CD1c-positive myeloid dendritic cell (primary cell): ENCODE measurements around the gene HOXA11.

Source experiments
- DNase-seq: peaks from one replicate; pipeline ENCODE4 v3.0.0-alpha.2; 2016; ENCODE audit errors: extremely low spot score

The HOXA11 gene

DNA sequence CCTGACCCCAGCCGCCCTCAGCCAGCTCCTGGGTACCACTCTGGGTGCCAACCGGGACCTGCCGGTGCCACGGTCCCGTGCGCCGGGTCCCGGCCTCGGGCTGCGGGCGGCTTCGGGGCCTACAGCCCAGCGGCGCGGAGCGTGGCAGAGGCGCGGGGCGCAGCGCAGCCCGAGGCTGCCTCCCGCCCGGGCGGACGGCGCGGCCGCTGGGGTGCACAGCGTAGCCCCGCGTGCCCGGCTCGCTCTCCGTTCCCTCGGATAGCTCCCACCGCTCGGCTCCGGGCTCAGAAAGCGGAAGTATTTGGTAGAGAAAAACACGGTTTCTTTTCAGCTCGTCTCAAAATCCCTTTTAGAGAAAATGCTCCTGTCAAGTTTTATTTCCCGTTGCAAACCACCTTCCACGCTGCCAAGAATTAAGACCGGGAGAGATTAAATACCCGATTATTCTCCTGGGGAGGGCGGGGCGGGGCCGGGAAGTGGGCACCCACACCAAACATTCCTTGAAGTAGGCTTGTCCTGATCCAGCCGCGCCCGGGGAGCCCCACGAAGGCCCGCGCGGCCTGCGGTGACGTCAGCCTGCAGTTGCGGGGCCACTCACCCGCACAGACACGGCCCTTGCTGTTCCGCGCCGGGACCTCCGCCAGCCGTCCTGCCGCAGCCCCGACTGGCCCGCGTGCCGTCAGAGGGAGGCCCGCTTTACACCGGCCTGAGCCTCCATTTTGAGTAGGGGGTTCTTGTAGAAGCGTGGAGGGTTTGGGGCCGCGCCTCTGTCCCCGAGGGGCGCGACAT is 7.7 kb upstream of the HOXA11 start:
- DNase-seq, result peak; percentile 79

DNA sequence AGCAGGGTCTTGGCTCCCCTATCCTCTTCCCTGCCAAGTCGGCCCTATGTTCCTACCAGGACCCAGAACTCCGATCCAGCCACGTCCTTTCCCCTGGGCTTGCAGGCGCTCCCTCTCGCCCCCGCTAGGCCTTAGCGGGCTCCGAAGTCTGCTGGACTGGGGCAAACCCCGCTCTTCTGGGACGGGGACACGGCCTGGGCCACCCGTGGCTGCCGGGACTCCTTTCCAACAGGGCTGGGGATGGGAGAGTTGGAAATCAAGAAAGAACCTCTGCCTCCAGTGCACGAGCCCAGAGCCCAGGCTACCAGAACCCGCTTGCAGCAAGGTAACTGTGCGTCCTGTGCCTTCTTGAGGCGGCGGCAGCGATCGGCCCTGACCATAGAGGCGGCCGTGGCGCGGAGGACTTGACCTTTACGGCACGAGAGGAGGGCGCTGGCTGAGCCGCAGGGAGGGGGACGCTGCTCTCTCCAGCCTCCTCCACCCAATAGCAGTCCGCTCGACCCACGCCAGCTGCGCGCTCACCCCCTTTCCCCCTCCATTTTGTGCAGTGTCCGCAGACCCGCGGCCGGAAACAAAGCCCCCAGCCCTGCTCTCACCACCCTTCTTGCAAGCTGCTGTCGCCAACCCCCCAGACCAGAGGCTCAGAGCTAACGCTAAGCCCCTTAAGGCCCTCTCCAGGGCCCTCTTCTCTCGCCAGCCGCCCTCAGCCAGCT is 7.0 kb upstream of the HOXA11 start:
- DNase-seq, result no peak

DNA sequence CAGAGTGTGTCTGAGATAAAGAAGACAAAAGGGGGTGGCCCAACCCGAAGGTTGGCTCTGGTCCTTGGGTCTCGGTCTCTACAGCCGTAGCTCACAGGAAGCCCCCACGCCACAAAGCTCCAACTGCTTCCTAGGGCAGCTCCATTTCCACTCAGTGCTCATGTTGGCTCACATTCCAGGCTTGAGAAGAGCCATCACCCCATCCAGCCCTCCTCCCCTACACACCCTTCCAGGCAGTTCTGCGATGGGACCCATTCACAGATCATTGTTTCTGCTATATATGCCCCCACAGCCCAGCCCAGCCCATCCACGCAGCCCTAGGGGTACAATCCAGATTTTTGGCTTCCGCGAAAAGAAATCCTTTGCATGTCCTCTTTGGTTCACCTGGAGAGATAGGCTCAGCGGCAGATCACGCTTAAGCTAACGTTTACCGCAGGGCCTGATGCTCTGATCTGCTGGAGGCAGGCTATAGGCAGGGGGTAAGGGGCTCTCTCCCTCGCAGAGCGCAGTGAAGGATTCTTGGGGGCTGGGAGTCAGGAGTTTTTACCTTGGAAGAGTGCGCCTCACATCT is 6.2 kb upstream of the HOXA11 start:
- DNase-seq, result no peak

DNA sequence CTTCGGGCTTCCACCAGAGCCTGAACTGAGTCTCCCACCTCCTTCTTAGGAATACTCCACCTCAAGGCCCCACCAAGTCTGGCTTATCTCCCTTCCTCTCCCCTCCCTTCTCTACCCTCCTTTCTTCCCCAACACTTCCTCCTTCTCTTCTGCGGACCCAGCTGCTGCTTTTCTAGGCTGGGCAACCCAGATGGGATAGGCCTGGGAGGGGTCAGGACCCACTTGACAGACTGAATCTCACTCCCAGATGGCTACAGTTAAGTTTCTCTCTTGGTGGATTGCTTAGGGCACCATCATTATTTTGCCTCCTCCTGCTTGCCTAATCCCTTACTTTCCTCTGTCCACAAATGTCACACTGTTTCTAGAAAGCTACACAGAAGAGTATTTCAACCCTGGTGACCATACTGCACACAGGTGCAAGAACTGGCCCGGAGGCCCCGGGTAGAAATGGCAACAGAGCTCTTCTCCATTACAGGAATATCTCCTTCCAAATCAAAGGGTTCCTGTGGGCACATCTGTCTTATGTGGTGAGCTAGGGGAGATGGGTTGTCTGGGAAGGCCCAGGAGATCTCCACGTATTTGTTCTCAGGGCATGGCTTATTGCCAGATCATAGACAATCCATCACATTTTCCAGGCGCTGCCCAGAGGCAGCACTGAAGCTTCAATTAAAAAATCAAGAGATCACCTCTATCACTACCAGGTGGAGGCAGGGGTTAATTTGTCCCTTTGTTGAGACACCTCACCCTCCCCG is 5.1 kb upstream of the HOXA11 start:
- DNase-seq, result no peak

- DNase-seq, result no peak
These were observed 4.4 kb upstream of the HOXA11 start for GRCh38 chr7:27189295-27189996.

- no peak for DNase-seq
These were observed 3.6 kb upstream of the HOXA11 start for GRCh38 chr7:27188386-27189294.

GRCh38 chr7:27187475-27188385 is 2.7 kb upstream of the HOXA11 start:
- DNase-seq, result no peak

DNA sequence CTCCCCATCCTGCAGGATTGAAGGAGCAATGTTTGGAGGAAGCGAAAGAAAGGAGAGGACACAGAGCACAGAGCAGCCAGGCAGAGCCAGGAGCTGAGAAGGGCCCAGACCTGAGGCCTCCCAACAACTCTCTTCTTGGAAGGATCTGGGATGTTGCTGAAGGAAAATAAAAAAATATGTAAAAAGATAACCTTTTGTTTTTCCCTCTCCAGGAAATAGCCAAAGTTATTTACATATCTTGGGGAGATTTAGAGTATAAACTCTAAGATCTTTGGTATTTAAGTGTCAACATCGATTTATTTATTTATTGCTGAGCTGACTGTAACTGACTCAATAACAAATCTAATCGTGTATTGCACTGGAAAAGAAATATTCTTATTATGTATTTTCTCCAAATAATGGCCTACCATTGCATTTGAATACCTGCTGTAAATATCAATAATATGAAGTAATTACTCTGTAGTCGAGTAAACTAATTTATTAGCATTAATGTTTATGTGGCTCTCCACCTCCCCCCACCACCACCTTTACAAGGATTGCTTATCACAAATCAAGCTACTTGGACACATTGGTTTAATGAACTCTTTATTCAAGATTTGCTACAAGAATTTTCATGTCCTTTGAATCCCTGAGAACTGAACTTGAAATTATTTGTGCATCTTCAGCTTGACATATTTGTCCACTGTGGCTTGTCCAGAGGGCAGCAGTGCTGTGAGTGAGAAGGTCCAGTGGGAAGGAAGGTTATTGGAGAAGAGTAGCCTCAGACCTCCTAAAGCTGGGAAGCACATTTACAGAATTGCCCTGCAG is 1.8 kb upstream of the HOXA11 start:
- DNase-seq, result no peak

DNA sequence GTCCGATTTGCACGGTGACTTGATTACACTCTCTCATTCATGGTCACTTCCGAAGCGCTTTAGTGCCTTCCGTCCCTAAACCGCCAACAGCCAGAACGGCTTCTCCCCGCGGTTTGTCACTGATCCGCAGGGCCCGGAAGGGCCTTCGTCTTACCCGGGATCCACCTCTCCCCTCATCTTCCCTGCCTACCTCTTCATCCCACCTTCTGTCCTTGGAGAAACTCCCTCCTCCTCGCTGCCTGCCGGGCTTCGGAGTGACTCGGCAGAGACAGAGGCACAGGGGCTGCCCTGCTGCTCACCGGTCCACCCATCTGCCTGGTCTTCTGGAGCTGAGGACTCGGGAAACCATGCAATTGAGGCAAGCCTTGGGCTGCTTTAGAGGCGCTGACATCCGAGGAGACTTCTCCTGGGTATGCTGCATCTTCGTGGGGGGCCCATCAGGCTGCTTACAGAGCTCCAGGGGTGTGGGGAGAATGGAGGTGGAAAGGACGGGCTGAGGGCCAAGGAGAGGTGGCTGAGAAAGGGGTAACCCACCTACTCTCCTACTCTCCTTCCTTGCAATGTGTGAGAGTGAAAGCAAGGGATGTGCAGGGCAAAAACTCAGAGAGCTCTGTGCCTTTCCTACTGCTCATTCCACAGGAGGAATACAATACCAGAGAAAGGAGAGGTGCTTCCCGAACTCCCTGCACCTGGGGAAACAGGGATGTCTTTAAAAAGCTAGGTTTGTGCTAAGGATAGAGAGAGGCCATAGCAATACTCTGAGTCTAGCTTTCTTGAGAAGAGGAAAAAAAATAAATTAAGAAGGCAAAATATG is 1.0 kb upstream of the HOXA11 start:
- no peak for DNase-seq

DNA sequence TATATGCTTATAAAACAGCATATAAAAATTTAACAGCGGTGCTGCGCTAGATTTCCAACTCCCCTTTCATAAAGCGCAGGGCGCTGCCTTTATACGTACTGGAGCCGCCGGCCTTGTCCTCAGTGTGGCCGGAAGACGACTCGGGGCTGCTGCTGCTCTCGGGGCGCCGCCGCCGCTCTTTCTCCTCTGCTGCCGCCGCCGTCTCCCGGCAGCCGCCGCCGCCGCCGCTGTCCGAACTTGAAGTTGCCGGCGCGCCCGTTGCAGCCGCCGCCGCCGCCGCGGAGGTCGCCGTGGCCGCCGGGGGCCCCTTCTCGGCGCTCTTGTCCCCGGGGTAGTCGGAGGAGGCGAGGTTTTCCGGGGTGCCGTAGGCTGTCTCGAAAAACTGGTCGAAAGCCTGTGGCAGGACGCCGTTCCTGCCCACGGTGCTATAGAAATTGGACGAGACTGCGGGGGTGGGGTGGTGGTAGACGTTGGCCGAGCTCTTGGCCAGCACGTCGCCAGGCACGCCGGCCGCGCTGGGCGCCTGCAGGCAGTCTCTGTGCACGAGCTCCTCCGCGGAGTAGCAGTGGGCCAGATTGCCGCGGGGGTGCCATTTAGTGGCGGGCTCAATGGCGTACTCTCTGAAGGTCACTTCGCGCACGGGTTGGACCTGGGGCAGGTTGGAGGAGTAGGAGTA is 557 bp downstream of the HOXA11 start:
- DNase-seq, result no peak

GRCh38 chr7:27183682-27184336 is 1.2 kb downstream of the HOXA11 start:
- no peak for DNase-seq

- DNase-seq, result no peak
These were observed 2.0 kb downstream of the HOXA11 start for GRCh38 chr7:27182861-27183681.

- DNase-seq, result no peak
These were observed 2.7 kb downstream of the HOXA11 start for GRCh38 chr7:27182285-27182841.

DNA sequence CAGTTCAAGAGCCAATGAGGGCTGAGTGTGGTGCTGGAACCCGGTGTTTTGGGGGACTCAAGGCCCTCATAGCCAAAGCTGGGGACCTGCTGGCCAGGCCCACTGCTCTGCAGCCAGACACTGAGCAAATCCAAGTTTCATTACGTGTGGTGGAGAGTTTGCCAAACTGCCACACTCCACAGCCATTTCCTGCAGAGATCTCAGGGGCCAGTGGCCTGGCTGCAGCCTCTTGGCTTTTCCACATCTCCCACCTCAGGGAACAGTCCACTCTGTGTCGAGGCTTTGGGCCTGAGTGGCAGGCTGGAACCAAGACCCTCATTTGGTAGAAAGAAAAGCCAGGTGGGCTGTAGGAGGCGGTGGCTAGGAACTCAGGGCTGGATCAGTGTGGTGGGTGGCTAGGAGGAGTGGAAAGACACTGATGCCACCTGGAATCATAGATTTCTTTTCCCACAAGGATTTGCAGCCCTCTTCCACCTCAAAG is 3.2 kb downstream of the HOXA11 start:
- no peak for DNase-seq
